ENCODE data around the gene DNM3. TPM values are rescaled to one million over a fixed set of nuclear protein-coding genes. Genes with fewer than 3 reads are reported as not detected.

DNM3 gene
- total and polyA plus RNA-seq, 2 of the 8 experiments (the other 6 are each of a cell fraction or from before 2014, with no cell fraction given): 2.0 to 8.5 TPM

GRCh38 chr1:171937938-171938337 is 96.6 kb downstream of the DNM3 start:
- Histone ChIP-seq H3K23me2 (ENCODE audit: low read depth, low read length) (no peaks in the 10 kb centered on the region), H3K9me3 (ENCODE audit: insufficient read depth in 2 of 2, low read depth in 1 of 2, low read length in 1 of 2) (no peaks in the 10 kb centered on the region), H3K14ac (ENCODE audit: insufficient read length) (no peak overlapping the region), H3K79me1 (ENCODE audit: low read depth, low read length) (no peaks in the 10 kb centered on the region), H3K23ac (ENCODE audit: insufficient read length) (no peak overlapping the region), H4K5ac (ENCODE audit: insufficient read length, low read depth, low read length) (no peak overlapping the region), H3K4me3 (ENCODE audit: extremely low read depth in 1 of 4, insufficient read depth in 2 of 4, low read depth in 3 of 4, low read length in 4 of 4) (no peak overlapping the region), H4K91ac (replicated peaks; ENCODE audit: insufficient read length, low read length) (no peak overlapping the region), H3K79me2 (ENCODE audit: control insufficient read depth in 1 of 2, insufficient read depth in 2 of 2, low read length in 2 of 2) (no peaks in the 10 kb centered on the region), H2BK120ac (replicated peaks; ENCODE audit: low read depth, low read length) (no peak overlapping the region), H2BK15ac (ENCODE audit: low read length) (no peak overlapping the region), H4K20me1 (replicated peaks in 1 of 2; ENCODE audit: control insufficient read depth in 1 of 2, insufficient read depth in 2 of 2, low read length in 2 of 2) (no peaks in the 10 kb centered on the region), H3K27ac (ENCODE audit: low read depth, low read length) (no peak overlapping the region), H3K9ac (replicated peaks in 1 of 4; ENCODE audit: extremely low read depth in 1 of 4, low read depth in 3 of 4, low read length in 3 of 4) (no peak overlapping the region), H3K4me1 (replicated peaks in 1 of 4; ENCODE audit: control insufficient read depth in 3 of 4, insufficient read depth in 4 of 4, low read length in 3 of 4) (peaks cover 0 to 13% (median 12%) of the 10 kb centered on the region in 4 experiments; a peak in 5 of 7 replicates), H2AK5ac (ENCODE audit: low read depth, low read length) (no peak overlapping the region), H3K56ac (replicated peaks; ENCODE audit: insufficient read length, low read depth, low read length) (no peak overlapping the region), H3K27me3 (replicated peaks in 1 of 4; ENCODE audit: control insufficient read depth in 3 of 4, extremely low read depth in 1 of 4, insufficient read depth in 3 of 4, low read length in 3 of 4) (no peaks in the 10 kb centered on the region), H2AFZ (ENCODE audit: low read length) (no peak overlapping the region), H3K18ac (ENCODE audit: extremely low read depth, low read length) (no peak overlapping the region), H2BK12ac (ENCODE audit: low read depth, low read length) (no peak overlapping the region), H2BK5ac (ENCODE audit: low read depth, low read length) (no peak overlapping the region), H3K36me3 (ENCODE audit: control insufficient read depth in 2 of 4, insufficient read depth in 4 of 4, low read length in 3 of 4) (no peaks in the 10 kb centered on the region), H3K4ac (replicated peaks; ENCODE audit: insufficient read length, low read depth, low read length) (no peak overlapping the region), H3K4me2 (ENCODE audit: insufficient read depth in 1 of 2, low read depth in 2 of 2, low read length in 2 of 2) (no peak overlapping the region), H4K8ac (ENCODE audit: extremely low read depth, insufficient read depth, low read length) (no peak overlapping the region), H2BK20ac (ENCODE audit: low read length) (no peak overlapping the region; the same call in 1 of the 2 replicates)
- ChIA-PET CTCF (ENCODE audit: partially characterized antibody) (interaction anchor here (0.7 to 1.0 kb wide), 2 partner anchors 9 to 75 kb away, joined by 3 to 10 read pairs; no protein-coding TSS in a partner anchor), POLR2A (ENCODE audit: partially characterized antibody) (interaction anchor here (0.7 kb wide), 1 partner anchor 612 kb away, joined by 3 read pairs; no protein-coding TSS in a partner anchor)
- 87% methylated on average over 1 of the region's 1 CpG; no CpG with 5 or more reads in 1 of the 2 experiments for WGBS, 2 experiments (ENCODE audit: extremely low coverage in 1 of 2, insufficient coverage in 1 of 2, insufficient read length in 1 of 2, insufficient replicate concordance in 2 of 2, low coverage in 1 of 2, low lambda C conversion rate in 2 of 2, missing lambda C conversion rate in 1 of 2)
- FAIRE-seq: no peak
- no peak for DNase-seq (ENCODE audit: low read depth in 1 of 2, low spot score in 2 of 2)
- no peak for TF ChIP-seq SIX5 (IDR thresholded peaks at IDR 0.05; ENCODE audit: low read depth, low read length)
- no peak for TF ChIP-seq BRCA1 (IDR thresholded peaks at IDR 0.05; ENCODE audit: low read depth, low read length)
- TF ChIP-seq SIN3A (conservative IDR thresholded peaks at IDR 0.05 in 1 of 2, IDR thresholded peaks at IDR 0.05 in 1 of 2; ENCODE audit: low read depth in 1 of 2, low read length in 2 of 2): no peak
- no peak for TF ChIP-seq CTCF (IDR thresholded peaks at IDR 0.05; ENCODE audit: control extremely low read depth in 1 of 3, insufficient read depth in 1 of 3, low read depth in 1 of 3, low read length in 3 of 3)
- TF ChIP-seq TAF7 (optimal IDR thresholded peaks at IDR 0.05; ENCODE audit: borderline replicate concordance, low read depth, low read length): no peak
- TF ChIP-seq GABPA (IDR thresholded peaks at IDR 0.05; ENCODE audit: borderline replicate concordance, insufficient read depth, low read length): no peak

All from H1 (cell line).